DOHH2 (cell line): Measurements from ENCODE around the gene PXK.

Experiments used
- H3F3A ChIP-seq: fragments of 200-600 bp; sonication (generic), shearing (Covaris generic); 2 replicates; pipeline ENCODE4 v1.6.0; 2016; ENCODE audit warnings: antibody characterized with exemption, mild to moderate bottlenecking; ENCODE audit not compliant: control insufficient read depth, insufficient read depth
- H3K27ac ChIP-seq: fragments of 200-600 bp; sonication (generic); 2 replicates; pipeline ENCODE4 v1.5.1; 2014; ENCODE audit warnings: low read depth, mild to moderate bottlenecking, low read length, moderate library complexity
- H3K27me3 ChIP-seq: fragments of 200-600 bp; sonication (generic); 2 replicates; pipeline ENCODE4 v1.6.1; 2014; ENCODE audit warnings: mild to moderate bottlenecking, low read length, mixed read lengths; ENCODE audit not compliant: control insufficient read depth
- H3K36me3 ChIP-seq: fragments of 200-600 bp; sonication (generic); 2 replicates; pipeline ENCODE4 v1.6.1; 2014; ENCODE audit warnings: mild to moderate bottlenecking, low read length, moderate library complexity, mixed read lengths; ENCODE audit not compliant: control insufficient read depth
- H3K4me1 ChIP-seq: fragments of 200-600 bp; sonication (generic); 2 replicates; pipeline ENCODE4 v1.6.1; 2014; ENCODE audit warnings: mild to moderate bottlenecking, low read length, mixed read lengths; ENCODE audit not compliant: control insufficient read depth
- H3K4me2 ChIP-seq: fragments of 200-600 bp; sonication (generic); 2 replicates; pipeline ENCODE4 v1.6.0; 2014; ENCODE audit warnings: mild to moderate bottlenecking, low read length, moderate library complexity
- H3K4me3 ChIP-seq: fragments of 200-600 bp; sonication (generic); 2 replicates; pipeline ENCODE4 v1.5.1; 2014; ENCODE audit warnings: mild to moderate bottlenecking, low read length, mixed read lengths
- H3K79me2 ChIP-seq: fragments of 200-600 bp; sonication (generic); 2 replicates; pipeline ENCODE4 v1.6.1; 2014; ENCODE audit warnings: mild to moderate bottlenecking, low read length, mixed read lengths; ENCODE audit not compliant: control insufficient read depth
- H3K9me2 ChIP-seq: fragments of 200-600 bp; sonication (generic); replicated peaks from 2 replicates; pipeline ENCODE4 v1.6.1; 2014; ENCODE audit warnings: mild to moderate bottlenecking, low read length, mixed read lengths; ENCODE audit not compliant: control insufficient read depth
- H3K9me3 ChIP-seq: fragments of 200-600 bp; sonication (generic); 2 replicates; pipeline ENCODE4 v1.6.1; 2014; ENCODE audit warnings: antibody characterized with exemption, low read length, mixed read lengths; ENCODE audit not compliant: control insufficient read depth, insufficient read depth
- H4K20me1 ChIP-seq: fragments of 200-600 bp; sonication (generic); 2 replicates; pipeline ENCODE4 v1.6.0; 2014; ENCODE audit warnings: low read depth, mild to moderate bottlenecking, antibody characterized with exemption, low read length, moderate library complexity; ENCODE audit not compliant: control insufficient read depth, insufficient read depth
- EZH2phosphoT487 ChIP-seq: fragments of 200-600 bp; sonication (generic); IDR thresholded peaks from 2 replicates; pipeline ENCODE4 v1.6.1; 2017; ENCODE audit warnings: borderline replicate concordance, mild to moderate bottlenecking, antibody characterized with exemption, low read length, moderate library complexity, mixed read lengths
- TF ChIP-seq, protein P1 (sequence below): fragments of 200-600 bp; sonication (generic); IDR thresholded peaks from one replicate; pipeline ENCODE4 v1.5.1; 2014; ENCODE audit warnings: antibody characterized with exemption, mild to moderate bottlenecking, low read depth, low read length; ENCODE audit not compliant: poor library complexity, severe bottlenecking

The PXK gene

GRCh38 chr3:58464866-58465265 is 132.2 kb downstream of the PXK start:
- Histone ChIP-seq H3K27ac (no peak overlapping the region), H3K79me2 (no peaks in the 10 kb centered on the region), H3K4me2 (no peak overlapping the region), H3K9me3 (no peaks in the 10 kb centered on the region), H3K9me2 (no peaks in the 10 kb centered on the region), H3K4me3 (no peak overlapping the region), H3K27me3 (no peaks in the 10 kb centered on the region), H3F3A (no peaks in the 10 kb centered on the region), H3K36me3 (no peaks in the 10 kb centered on the region), H4K20me1 (no peaks in the 10 kb centered on the region), H3K4me1 (peaks cover 15% of the 10 kb centered on the region)
- TF ChIP-seq, protein P1, sequence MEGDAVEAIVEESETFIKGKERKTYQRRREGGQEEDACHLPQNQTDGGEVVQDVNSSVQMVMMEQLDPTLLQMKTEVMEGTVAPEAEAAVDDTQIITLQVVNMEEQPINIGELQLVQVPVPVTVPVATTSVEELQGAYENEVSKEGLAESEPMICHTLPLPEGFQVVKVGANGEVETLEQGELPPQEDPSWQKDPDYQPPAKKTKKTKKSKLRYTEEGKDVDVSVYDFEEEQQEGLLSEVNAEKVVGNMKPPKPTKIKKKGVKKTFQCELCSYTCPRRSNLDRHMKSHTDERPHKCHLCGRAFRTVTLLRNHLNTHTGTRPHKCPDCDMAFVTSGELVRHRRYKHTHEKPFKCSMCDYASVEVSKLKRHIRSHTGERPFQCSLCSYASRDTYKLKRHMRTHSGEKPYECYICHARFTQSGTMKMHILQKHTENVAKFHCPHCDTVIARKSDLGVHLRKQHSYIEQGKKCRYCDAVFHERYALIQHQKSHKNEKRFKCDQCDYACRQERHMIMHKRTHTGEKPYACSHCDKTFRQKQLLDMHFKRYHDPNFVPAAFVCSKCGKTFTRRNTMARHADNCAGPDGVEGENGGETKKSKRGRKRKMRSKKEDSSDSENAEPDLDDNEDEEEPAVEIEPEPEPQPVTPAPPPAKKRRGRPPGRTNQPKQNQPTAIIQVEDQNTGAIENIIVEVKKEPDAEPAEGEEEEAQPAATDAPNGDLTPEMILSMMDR, result no peak
- TF ChIP-seq EZH2phosphoT487, result no peak

GRCh38 chr3:58466899-58467563 is 134.3 kb downstream of the PXK start:
- Histone ChIP-seq H3K4me3 (no peak overlapping the region), H3K36me3 (no peaks in the 10 kb centered on the region), H3K9me2 (no peaks in the 10 kb centered on the region), H3K27me3 (no peaks in the 10 kb centered on the region), H3K27ac (no peak overlapping the region), H3K9me3 (no peaks in the 10 kb centered on the region), H3K4me1 (peaks cover 15% of the 10 kb centered on the region), H3K4me2 (no peak overlapping the region), H3K79me2 (no peaks in the 10 kb centered on the region), H4K20me1 (no peaks in the 10 kb centered on the region), H3F3A (no peaks in the 10 kb centered on the region)
- no peak for TF ChIP-seq EZH2phosphoT487
- TF ChIP-seq, protein P1, result no peak

DNA sequence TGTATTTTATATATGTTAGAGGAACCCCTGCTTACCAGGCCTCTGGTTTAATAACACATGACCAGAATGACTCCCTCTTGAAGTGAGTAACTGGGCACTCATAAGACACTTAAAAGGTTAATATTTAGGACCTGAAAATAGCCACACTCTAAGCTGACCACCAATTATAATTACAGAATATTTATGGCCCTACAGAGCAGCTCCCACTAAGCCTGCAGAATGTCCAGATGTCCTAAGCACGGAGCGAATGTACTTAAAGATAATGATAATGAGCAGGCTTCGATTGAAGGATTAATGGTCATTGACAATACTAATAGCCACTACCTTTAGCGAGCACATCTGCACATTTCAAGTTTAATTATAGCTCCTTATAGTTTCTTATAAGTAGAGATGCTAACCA is 136.4 kb downstream of the PXK start:
- Histone ChIP-seq H3K4me2 (no peak overlapping the region), H3K4me1 (peaks cover 6% of the 10 kb centered on the region), H4K20me1 (no peaks in the 10 kb centered on the region), H3K27ac (no peak overlapping the region), H3K36me3 (no peaks in the 10 kb centered on the region), H3K9me2 (no peaks in the 10 kb centered on the region), H3K9me3 (no peaks in the 10 kb centered on the region), H3K79me2 (no peaks in the 10 kb centered on the region), H3K4me3 (no peak overlapping the region), H3F3A (no peaks in the 10 kb centered on the region), H3K27me3 (no peaks in the 10 kb centered on the region)
- no peak for TF ChIP-seq EZH2phosphoT487
- TF ChIP-seq, protein P1, result no peak
